GM23338 (cell line): ENCODE results near the gene ERC2. TPM values are rescaled to one million over a fixed set of nuclear protein-coding genes. Genes with fewer than 3 reads are reported as not detected.
A peak's percentile ranks its signal among the peaks of the same experiment; 100 is the strongest.

ENCODE experiments used
- ATAC-seq: fragments of 200-7000 bp; cut with Tn5 transposase; 3 replicates; pipeline ENCODE4 v1.9.1; 2020
- DNase-seq: peaks from one replicate; pipeline ENCODE4 v3.0.0-alpha.2; 2015; ENCODE audit warnings: low spot score
- H2AFZ ChIP-seq: fragments of 200-600 bp; sonication (generic); 2 replicates; pipeline ENCODE4 v1.8.0; 2016; ENCODE audit warnings: antibody characterized with exemption, mild to moderate bottlenecking, moderate library complexity
- H3F3A ChIP-seq: fragments of 200-600 bp; sonication (generic); replicated peaks from 2 replicates; pipeline ENCODE4 v1.8.0; 2017; ENCODE audit warnings: antibody characterized with exemption, mixed run types, low read depth
- H3K27ac ChIP-seq: fragments of 200-600 bp; sonication (generic); 2 replicates; pipeline ENCODE4 v1.6.1; 2016; ENCODE audit warnings: low read depth
- H3K27me3 ChIP-seq: fragments of 200-600 bp; sonication (generic); 2 replicates; pipeline ENCODE4 v1.8.0; 2016; ENCODE audit warnings: mild to moderate bottlenecking, mixed run types, moderate library complexity; ENCODE audit not compliant: insufficient read depth
- H3K36me3 ChIP-seq: fragments of 200-600 bp; sonication (generic); 2 replicates; pipeline ENCODE4 v1.8.0; 2016; ENCODE audit warnings: mild to moderate bottlenecking; ENCODE audit not compliant: insufficient read depth
- H3K4me1 ChIP-seq: fragments of 200-600 bp; sonication (generic); 2 replicates; pipeline ENCODE4 v1.8.0; 2016; ENCODE audit warnings: mild to moderate bottlenecking, moderate library complexity; ENCODE audit not compliant: insufficient read depth
- H3K4me2 ChIP-seq: fragments of 200-600 bp; sonication (generic); 2 replicates; pipeline ENCODE4 v1.7.1; 2017; ENCODE audit warnings: mixed run types
- H3K4me3 ChIP-seq: fragments of 200-600 bp; sonication (generic); 2 replicates; pipeline ENCODE4 v1.6.1; 2016; ENCODE audit warnings: mixed run types
- H3K79me2 ChIP-seq: fragments of 200-600 bp; sonication (generic); replicated peaks from 2 replicates; pipeline ENCODE4 v1.8.0; 2017; ENCODE audit warnings: mild to moderate bottlenecking; ENCODE audit not compliant: insufficient read depth
- H3K9me2 ChIP-seq: fragments of 200-600 bp; sonication (generic); 2 replicates; pipeline ENCODE4 v1.8.0; 2017; ENCODE audit not compliant: insufficient read depth
- H4K20me1 ChIP-seq: fragments of 200-600 bp; sonication (generic); replicated peaks from 2 replicates; pipeline ENCODE4 v1.8.0; 2017; ENCODE audit warnings: mild to moderate bottlenecking; ENCODE audit not compliant: insufficient read depth
- H3K27ac Mint-ChIP-seq: 2 replicates; pipeline ENCODE4 v1.8.0; 2020; ENCODE audit warnings: inconsistent platforms, mild to moderate bottlenecking, moderate library complexity, mixed read lengths
- H3K27me3 Mint-ChIP-seq: 3 replicates; pipeline ENCODE4 v1.8.0; 2022; ENCODE audit warnings: low read depth, mild to moderate bottlenecking, moderate library complexity, mixed read lengths, inconsistent platforms; ENCODE audit not compliant: insufficient read depth, poor library complexity
- H3K36me3 Mint-ChIP-seq: 3 replicates; pipeline ENCODE4 v1.8.0; 2021; ENCODE audit warnings: low read depth, mild to moderate bottlenecking, inconsistent platforms, moderate library complexity, mixed read lengths
- H3K4me1 Mint-ChIP-seq: 3 replicates; pipeline ENCODE4 v1.8.0; 2020; ENCODE audit warnings: mild to moderate bottlenecking, inconsistent platforms, mixed read lengths
- H3K4me3 Mint-ChIP-seq: 3 replicates; pipeline ENCODE4 v1.8.0; 2021; ENCODE audit warnings: moderate library complexity, mild to moderate bottlenecking, inconsistent platforms, mixed read lengths
- H3K9me3 Mint-ChIP-seq: 3 replicates; pipeline ENCODE4 v1.8.0; 2020; ENCODE audit warnings: moderate library complexity, mild to moderate bottlenecking, inconsistent platforms, mixed read lengths
- CREB1 ChIP-seq: fragments of 250-450 bp; sonication (Bioruptor Pico); IDR thresholded peaks from 2 replicates; pipeline ENCODE4 v1.5.0; 2020; ENCODE audit warnings: low read depth, mild to moderate bottlenecking, moderate library complexity
- ETS1 ChIP-seq: IDR thresholded peaks from 2 replicates; pipeline ENCODE4 v1.6.1; 2016; ENCODE audit warnings: antibody characterized with exemption
- EZH2 ChIP-seq: fragments of 200-600 bp; sonication (generic); IDR thresholded peaks from one replicate; pipeline ENCODE4 v1.8.0; 2017; ENCODE audit warnings: antibody characterized with exemption, mild to moderate bottlenecking, low read depth; ENCODE audit not compliant: unreplicated experiment
- EZH2phosphoT487 ChIP-seq: fragments of 200-600 bp; sonication (generic); IDR thresholded peaks from one replicate; pipeline ENCODE4 v1.8.1; 2018; ENCODE audit warnings: antibody characterized with exemption; ENCODE audit not compliant: unreplicated experiment
- JUNB ChIP-seq: IDR thresholded peaks from one replicate; pipeline ENCODE4 v1.6.1; 2016; ENCODE audit warnings: antibody characterized with exemption; ENCODE audit not compliant: unreplicated experiment
- NANOG ChIP-seq: IDR thresholded peaks from 2 replicates; pipeline ENCODE4 v1.6.1; 2016; ENCODE audit warnings: antibody characterized with exemption, borderline replicate concordance
- POLR2AphosphoS5 ChIP-seq: IDR thresholded peaks from 2 replicates; pipeline ENCODE4 v1.6.1; 2016; ENCODE audit warnings: antibody characterized with exemption, low read depth
- REST ChIP-seq: IDR thresholded peaks from one replicate; pipeline ENCODE4 v1.6.1; 2018; ENCODE audit warnings: antibody characterized with exemption; ENCODE audit not compliant: unreplicated experiment
- STAT1 ChIP-seq: IDR thresholded peaks from one replicate; pipeline ENCODE4 v1.6.1; 2016; ENCODE audit warnings: antibody characterized with exemption; ENCODE audit not compliant: unreplicated experiment
- ZNF114 ChIP-seq: fragments of 250-450 bp; sonication (Bioruptor Pico); IDR thresholded peaks from 2 replicates; pipeline ENCODE4 v1.5.0; 2020; ENCODE audit warnings: mild to moderate bottlenecking, moderate library complexity
- ZNF331 ChIP-seq: fragments of 250-450 bp; sonication (Bioruptor Pico); IDR thresholded peaks from 2 replicates; pipeline ENCODE4 v1.5.0; 2020; ENCODE audit warnings: low read depth, mild to moderate bottlenecking, moderate library complexity
- ZNF462 ChIP-seq: fragments of 250-450 bp; sonication (Bioruptor Pico); IDR thresholded peaks from 2 replicates; pipeline ENCODE4 v1.5.0; 2020; ENCODE audit warnings: mild to moderate bottlenecking, moderate library complexity
- long read RNA-seq: library from polyadenylated mRNA; unstranded; transcript quantifications from one replicate; pipeline ENCODE4 v2.0.0, GENCODE V29; 2020; ENCODE audit not compliant: unreplicated experiment
- polyA plus RNA-seq: library from polyadenylated mRNA; unstranded; fragments of >200 nt; fragmentation: Nextera tagmentation; extraction: Ambion mirVana; gene quantifications from 2 replicates; pipeline ENCODE4 v1.2.1, GENCODE V29; 2016
- total RNA-seq: library from RNA; depleted of rRNA; stranded (reverse); fragments of >200 nt; shearing (Covaris generic); gene quantifications from 2 replicates; pipeline ENCODE4 v1.2.3, GENCODE V29; 2014; rRNA removed

The ERC2 gene
- total RNA-seq (11.8 and 12.2 TPM in 2 replicates), polyA plus RNA-seq (6.0 and 13.7 TPM in 2 replicates)
- long read RNA-seq, partial matches to known transcripts, result 1 of 4 reads
- long read RNA-seq, other reads (novel, unspliced or antisense), result 3 of 4 reads

- H3K4me1 ChIP-seq, result 0 out of 2 replicates have a peak, but pooled peaks cover under 1% of the 10 kb centered on the region
- Mint-ChIP-seq H3K27me3 (peaks cover 2% of the 10 kb centered on the region), H3K4me3 (peak within 1 kb of the TSS; percentile 96), H3K27ac (peak within 1 kb of the TSS; percentile 89; the same call in 1 of the 2 replicates), H3K36me3 (no peaks in the 10 kb centered on the region; the same call in 2 of the 3 replicates), H3K9me3 (no peaks in the 10 kb centered on the region), H3K4me1 (peaks cover 14% of the 10 kb centered on the region)
- H3K4me2 ChIP-seq, result peak within 1 kb of the TSS; percentile 85
- 0 out of 2 replicates have a peak, but pooled peaks cover 5% of the 10 kb centered on the region for H3K9me2 ChIP-seq
- H3K27ac ChIP-seq, result peak within 1 kb of the TSS; percentile 81; the same call in 1 of the 2 replicates
- peaks cover 33% of the 10 kb centered on the region for H3K79me2 ChIP-seq
- peak within 1 kb of the TSS; percentile 14 for H2AFZ ChIP-seq
- H3K36me3 ChIP-seq, result no peaks in the 10 kb centered on the region
- DNase-seq, result peak; percentile 96
- peak; percentile 80 for ATAC-seq
- H4K20me1 ChIP-seq, result peaks cover 3% of the 10 kb centered on the region; the same call in 1 of the 2 replicates
- 0 out of 2 replicates have a peak, but pooled peaks cover 5% of the 10 kb centered on the region for H3F3A ChIP-seq
- peak within 1 kb of the TSS; percentile 74 for H3K4me3 ChIP-seq
- H3K27me3 ChIP-seq, result no peaks in the 10 kb centered on the region
- TF ChIP-seq STAT1, result no peak
- no peak for TF ChIP-seq ZNF331
- TF ChIP-seq ZNF462, result no peak
- peak; percentile 61; the same call in 1 of the 2 replicates for TF ChIP-seq POLR2AphosphoS5
- TF ChIP-seq ZNF114 (CRISPR knock-in tag), result peak; percentile 27; the same call in 1 of the 2 replicates
- no peak for TF ChIP-seq ETS1
- TF ChIP-seq CREB1 (CRISPR knock-in tag), result peak; percentile 52
- TF ChIP-seq EZH2, result no peak
- no peak for TF ChIP-seq NANOG
- no peak for TF ChIP-seq REST
- no peak for TF ChIP-seq EZH2phosphoT487
- TF ChIP-seq JUNB, result no peak
Measured at GRCh38 chr3:56468184-56469106, at the start of gene ERC2. Gene ERC2, minus strand, starts transcription at chr3:56468467.
